PC-3 (cell line): ENCODE measurements around the gene GABBR1. TPM values are rescaled to one million over a fixed set of nuclear protein-coding genes. Genes with fewer than 3 reads are reported as not detected.
A peak's percentile ranks its signal among the peaks of the same experiment; 100 is the strongest.

Source experiments
- ATAC-seq: fragments of 200-7000 bp; cut with Tn5 transposase; 2 replicates; pipeline ENCODE4 v1.9.1; 2020; ENCODE audit warnings: mild to moderate bottlenecking, moderate library complexity
- BruUV-seq: library from RNA; stranded (reverse); fragments of 400-500 nt; replicated peaks from 2 replicates; lab custom pipeline; 2021; lab: Mats Ljungman, UMichigan
- CTCF ChIA-PET: fragments of 300-600 bp; sonication (Branson Sonifier 250); formaldehyde crosslinking; loops from one replicate; lab custom pipeline; 2022; ENCODE audit warnings: antibody characterized with exemption; lab: Charles Lee
- POLR2A ChIA-PET: fragments of 300-600 bp; sonication (Branson Sonifier 250); formaldehyde crosslinking; loops from one replicate; lab custom pipeline; 2022; ENCODE audit warnings: antibody characterized with exemption; ENCODE audit not compliant: unreplicated experiment; lab: Charles Lee
- DNase-seq: peaks from one replicate; pipeline ENCODE4 v3.0.0-alpha.2; 2015
- H2AFZ ChIP-seq: fragments of 300-600 bp; sonication (generic); 2 replicates; pipeline ENCODE4 v1.6.0; 2016; ENCODE audit warnings: antibody characterized with exemption, low read length
- H3F3A ChIP-seq: fragments of 300-600 bp; sonication (generic); one replicate; pipeline ENCODE4 v1.6.0; 2017; ENCODE audit warnings: antibody characterized with exemption, low read length, control low read depth, mild to moderate bottlenecking; ENCODE audit not compliant: unreplicated experiment
- H3K27ac ChIP-seq: fragments of 300-600 bp; sonication (generic); 2 replicates; pipeline ENCODE4 v1.5.1; 2016; ENCODE audit warnings: mild to moderate bottlenecking, low read length
- H3K27me3 ChIP-seq: fragments of 300-600 bp; sonication (generic); 2 replicates; pipeline ENCODE4 v1.6.1; 2016; ENCODE audit warnings: low read length, mixed read lengths
- H3K36me3 ChIP-seq: fragments of 300-600 bp; sonication (generic); 2 replicates; pipeline ENCODE4 v1.6.1; 2016; ENCODE audit warnings: low read depth, mixed run types, low read length, mixed read lengths
- H3K4me1 ChIP-seq: fragments of 300-600 bp; sonication (generic); 2 replicates; pipeline ENCODE4 v1.5.1; 2016; ENCODE audit warnings: low read length; ENCODE audit not compliant: insufficient read depth
- H3K4me2 ChIP-seq: fragments of 300-600 bp; sonication (generic); 2 replicates; pipeline ENCODE4 v1.6.0; 2016; ENCODE audit warnings: low read length
- H3K4me3 ChIP-seq: fragments of 300-600 bp; sonication (generic); 2 replicates; pipeline ENCODE4 v1.5.1; 2016; ENCODE audit warnings: mild to moderate bottlenecking, low read length, mixed read lengths
- H3K79me2 ChIP-seq: fragments of 300-600 bp; sonication (generic); 2 replicates; pipeline ENCODE4 v1.6.1; 2017; ENCODE audit warnings: low read length, mixed read lengths
- H3K9ac ChIP-seq: fragments of 300-600 bp; sonication (generic); 2 replicates; pipeline ENCODE4 v1.6.0; 2016; ENCODE audit warnings: mild to moderate bottlenecking, low read length
- H3K9me2 ChIP-seq: fragments of 300-600 bp; sonication (generic); replicated peaks from 2 replicates; pipeline ENCODE4 v1.6.1; 2016; ENCODE audit warnings: mixed run types, low read length, mixed read lengths
- H3K9me3 ChIP-seq: fragments of 300-600 bp; sonication (generic); 2 replicates; pipeline ENCODE4 v1.6.1; 2016; ENCODE audit warnings: low read length, mixed read lengths
- H4K20me1 ChIP-seq: fragments of 300-600 bp; sonication (generic); 2 replicates; pipeline ENCODE4 v1.6.1; 2016; ENCODE audit warnings: low read length, mixed read lengths
- EZH2 ChIP-seq: fragments of 300-600 bp; sonication (generic); IDR thresholded peaks from one replicate; pipeline ENCODE4 v1.6.1; 2017; ENCODE audit warnings: antibody characterized with exemption, mild to moderate bottlenecking, low read length; ENCODE audit not compliant: unreplicated experiment
- EZH2phosphoT487 ChIP-seq: fragments of 300-600 bp; sonication (generic); IDR thresholded peaks from 2 replicates; pipeline ENCODE4 v1.6.1; 2018; ENCODE audit warnings: mild to moderate bottlenecking, antibody characterized with exemption, low read length, borderline replicate concordance
- intact Hi-C: fragments of 100-400 bp; cut with micrococcal nuclease; formaldehyde crosslinking; loops from 2 replicates; pipeline ENCODE4 v1.9.0; 2023
- total RNA-seq: library from RNA; depleted of rRNA; stranded (reverse); fragments of >200 nt; gene quantifications from 2 replicates; pipeline ENCODE4 v1.2.3, GENCODE V29; 2014
- TF ChIP-seq, protein P1 (sequence below): fragments of 300-600 bp; sonication (generic); conservative IDR thresholded peaks from 2 replicates; pipeline ENCODE4 v1.5.1; 2017; ENCODE audit warnings: antibody characterized with exemption, low read depth, mild to moderate bottlenecking, low read length

The GABBR1 gene
- total RNA-seq, 1 experiment from 2014 or later = 5.5 TPM

DNA sequence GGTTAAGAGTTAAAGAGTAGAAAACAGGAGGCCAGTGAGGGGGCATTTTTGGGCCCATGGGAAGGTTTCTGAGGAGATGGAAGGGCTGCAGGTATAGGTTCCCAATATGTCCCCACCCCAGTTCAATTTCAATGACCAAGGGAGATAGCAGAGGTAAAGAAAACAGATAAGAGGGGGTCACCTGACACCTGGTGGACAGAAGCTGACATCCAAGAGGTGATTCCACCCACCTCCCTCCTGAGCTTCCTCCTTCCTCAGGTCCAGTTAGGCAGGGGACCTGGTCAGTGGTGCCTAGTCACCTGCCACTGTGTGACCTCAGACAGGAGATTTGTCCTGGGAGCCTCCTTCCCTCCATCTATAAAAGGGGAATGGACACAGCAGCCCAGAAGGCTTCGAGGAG is 115.7 kb downstream of the GABBR1 start:
- Histone ChIP-seq H2AFZ (no peak overlapping the region), H3K4me1 (peaks cover 8% of the 10 kb centered on the region; the same call in 1 of the 2 replicates), H3K27ac (no peak overlapping the region), H3K4me2 (no peak overlapping the region), H4K20me1 (no peaks in the 10 kb centered on the region), H3K9me3 (0 out of 2 replicates have a peak, but pooled peaks cover 3% of the 10 kb centered on the region), H3K27me3 (no peaks in the 10 kb centered on the region), H3K9me2 (no peaks in the 10 kb centered on the region), H3K4me3 (no peak overlapping the region), H3K79me2 (no peaks in the 10 kb centered on the region), H3K36me3 (no peaks in the 10 kb centered on the region), H3F3A (no peaks in the 10 kb centered on the region), H3K9ac (no peak overlapping the region)
- ATAC-seq (no peak), DNase-seq (no peak)
- POLR2A ChIA-PET = no interaction called here
- no TSS peak for BruUV-seq
- CTCF ChIA-PET = no interaction called here
- intact Hi-C loops = no loop called here
- TF ChIP-seq EZH2phosphoT487 = no peak
- TF ChIP-seq, protein P1, sequence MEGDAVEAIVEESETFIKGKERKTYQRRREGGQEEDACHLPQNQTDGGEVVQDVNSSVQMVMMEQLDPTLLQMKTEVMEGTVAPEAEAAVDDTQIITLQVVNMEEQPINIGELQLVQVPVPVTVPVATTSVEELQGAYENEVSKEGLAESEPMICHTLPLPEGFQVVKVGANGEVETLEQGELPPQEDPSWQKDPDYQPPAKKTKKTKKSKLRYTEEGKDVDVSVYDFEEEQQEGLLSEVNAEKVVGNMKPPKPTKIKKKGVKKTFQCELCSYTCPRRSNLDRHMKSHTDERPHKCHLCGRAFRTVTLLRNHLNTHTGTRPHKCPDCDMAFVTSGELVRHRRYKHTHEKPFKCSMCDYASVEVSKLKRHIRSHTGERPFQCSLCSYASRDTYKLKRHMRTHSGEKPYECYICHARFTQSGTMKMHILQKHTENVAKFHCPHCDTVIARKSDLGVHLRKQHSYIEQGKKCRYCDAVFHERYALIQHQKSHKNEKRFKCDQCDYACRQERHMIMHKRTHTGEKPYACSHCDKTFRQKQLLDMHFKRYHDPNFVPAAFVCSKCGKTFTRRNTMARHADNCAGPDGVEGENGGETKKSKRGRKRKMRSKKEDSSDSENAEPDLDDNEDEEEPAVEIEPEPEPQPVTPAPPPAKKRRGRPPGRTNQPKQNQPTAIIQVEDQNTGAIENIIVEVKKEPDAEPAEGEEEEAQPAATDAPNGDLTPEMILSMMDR = no peak
- no peak for TF ChIP-seq EZH2

DNA sequence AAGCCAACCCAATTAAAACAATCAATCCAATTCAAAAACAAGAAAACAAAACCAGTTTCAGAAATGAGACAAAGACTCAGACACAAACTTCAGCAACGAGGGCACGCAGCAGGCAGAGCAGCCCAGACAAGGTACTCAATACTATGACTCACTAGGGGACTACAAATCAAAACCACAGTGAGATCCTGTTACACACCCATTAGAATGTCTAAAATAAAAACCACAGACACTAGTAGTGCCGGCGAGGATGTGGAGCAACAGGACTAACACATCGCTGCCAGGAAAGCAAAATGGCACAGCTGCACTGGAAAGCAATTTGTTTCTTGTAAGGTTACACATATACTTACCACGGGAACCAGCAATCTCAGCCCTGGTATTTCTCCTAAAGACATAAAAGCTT is 116.9 kb downstream of the GABBR1 start:
- ChIA-PET CTCF (interaction anchor here (0.6 kb wide), 1 partner anchor 138 kb away, joined by 4 read pairs; no protein-coding TSS in a partner anchor), POLR2A (no interaction called here)
- H3K4me1 ChIP-seq = peaks cover 8% of the 10 kb centered on the region; the same call in 1 of the 2 replicates
- H3K9me2 ChIP-seq = no peaks in the 10 kb centered on the region
- H2AFZ ChIP-seq = peak overlapping the region; percentile 28; the same call in 1 of the 2 replicates
- no peaks in the 10 kb centered on the region for H4K20me1 ChIP-seq
- TF ChIP-seq, protein P1 = no peak
- TF ChIP-seq EZH2phosphoT487 (no peak), EZH2 (no peak)
- DNase-seq = peak; percentile 84
- BruUV-seq = no TSS peak
- no peaks in the 10 kb centered on the region for H3K36me3 ChIP-seq
- no peaks in the 10 kb centered on the region for H3K9me3 ChIP-seq
- peak overlapping the region; percentile 47 for H3K4me2 ChIP-seq
- H3K4me3 ChIP-seq = no peak overlapping the region
- H3K79me2 ChIP-seq = no peaks in the 10 kb centered on the region
- H3K9ac ChIP-seq = no peak overlapping the region
- intact Hi-C loops = no loop called here
- H3K27ac ChIP-seq = no peak overlapping the region
- peak; percentile 100 for ATAC-seq
- no peaks in the 10 kb centered on the region for H3F3A ChIP-seq
- peaks cover under 1% of the 10 kb centered on the region; the same call in 1 of the 2 replicates for H3K27me3 ChIP-seq

DNA sequence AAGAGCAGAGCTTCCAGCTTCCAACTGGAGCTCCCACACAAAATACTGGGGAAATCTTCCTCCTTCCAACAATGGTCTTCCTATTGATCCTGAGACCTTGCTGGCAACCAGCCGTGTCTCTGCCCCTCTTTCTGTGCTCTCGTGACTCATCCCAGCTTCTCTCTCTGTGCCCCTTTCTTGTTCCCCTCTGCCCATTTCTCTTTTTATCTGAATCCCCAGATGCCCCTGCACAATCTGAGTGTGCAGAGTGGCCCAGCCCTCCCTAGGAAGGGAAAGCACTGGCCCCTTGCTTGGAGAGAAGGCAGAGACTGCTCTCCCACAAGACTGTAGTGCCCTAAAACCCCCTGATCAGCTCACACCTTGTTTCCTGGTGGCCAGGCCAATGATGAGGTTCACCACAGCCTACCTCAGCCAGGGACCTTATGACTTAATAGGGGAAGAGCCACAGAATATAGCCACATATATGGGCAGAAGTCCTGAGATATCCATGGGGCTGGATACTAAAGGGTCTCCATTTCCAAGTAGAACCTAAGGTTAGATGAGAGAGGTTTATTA is 122.2 kb downstream of the GABBR1 start:
- H3K4me1 ChIP-seq = peaks cover 1% of the 10 kb centered on the region; the same call in 1 of the 2 replicates
- ATAC-seq = no peak
- no peaks in the 10 kb centered on the region for H3K79me2 ChIP-seq
- ChIA-PET POLR2A (no interaction called here), CTCF (no interaction called here)
- BruUV-seq = no TSS peak
- no peak overlapping the region for H3K4me3 ChIP-seq
- no peaks in the 10 kb centered on the region for H3K36me3 ChIP-seq
- no peak overlapping the region for H2AFZ ChIP-seq
- H3K9ac ChIP-seq = no peak overlapping the region
- TF ChIP-seq, protein P1 = no peak
- TF ChIP-seq EZH2 (no peak), EZH2phosphoT487 (no peak)
- H3K4me2 ChIP-seq = no peak overlapping the region
- no peaks in the 10 kb centered on the region for H3K9me2 ChIP-seq
- H3K9me3 ChIP-seq = no peaks in the 10 kb centered on the region
- intact Hi-C loops = no loop called here
- H3K27me3 ChIP-seq = peaks cover 45% of the 10 kb centered on the region
- no peaks in the 10 kb centered on the region for H3F3A ChIP-seq
- no peak overlapping the region for H3K27ac ChIP-seq
- H4K20me1 ChIP-seq = no peaks in the 10 kb centered on the region
- DNase-seq = no peak
